HG02943 (cell line): ENCODE measurements around the gene SOCS7.

ENCODE experiments used
- ATAC-seq: cut with Tn5 transposase; IDR thresholded peaks from one replicate; pipeline ENCODE4 v1.9.1; 2021; ENCODE audit warnings: mild to moderate bottlenecking, low read depth, moderate library complexity; ENCODE audit not compliant: unreplicated experiment

Gene SOCS7

GRCh38 chr17:38361694-38362465 lies 10.2 kb downstream of the SOCS7 start:
- ATAC-seq = no peak

GRCh38 chr17:38363016-38363415 lies 11.4 kb downstream of the SOCS7 start:
- ATAC-seq = no peak

- ATAC-seq = no peak
These were observed 13.1 kb downstream of the SOCS7 start for GRCh38 chr17:38364741-38365140.

GRCh38 chr17:38369124-38369886 lies 17.7 kb downstream of the SOCS7 start:
- ATAC-seq = no peak

GRCh38 chr17:38379448-38379847 lies 27.8 kb downstream of the SOCS7 start:
- ATAC-seq = no peak

GRCh38 chr17:38395090-38395489 lies 43.4 kb downstream of the SOCS7 start:
- ATAC-seq = no peak

GRCh38 chr17:38397227-38397626 lies 45.6 kb downstream of the SOCS7 start:
- ATAC-seq = no peak

- ATAC-seq = no peak
These were observed 48.6 kb downstream of the SOCS7 start for GRCh38 chr17:38400286-38400685.

GRCh38 chr17:38401459-38401858 lies 49.8 kb downstream of the SOCS7 start:
- no peak for ATAC-seq

GRCh38 chr17:38402897-38403296 lies 51.3 kb downstream of the SOCS7 start:
- ATAC-seq = no peak

- ATAC-seq = no peak
These were observed 51.8 kb downstream of the SOCS7 start for GRCh38 chr17:38403491-38403890.

- no peak for ATAC-seq
These were observed 52.7 kb downstream of the SOCS7 start for GRCh38 chr17:38404174-38404943.

GRCh38 chr17:38405654-38406053 lies 54.0 kb downstream of the SOCS7 start:
- ATAC-seq = no peak

GRCh38 chr17:38410201-38410600 lies 58.6 kb downstream of the SOCS7 start:
- no peak for ATAC-seq

- ATAC-seq = no peak
These were observed 63.9 kb downstream of the SOCS7 start for GRCh38 chr17:38415250-38416194.

- no peak for ATAC-seq
These were observed 65.2 kb downstream of the SOCS7 start for GRCh38 chr17:38416840-38417209.

- no peak for ATAC-seq
These were observed 65.7 kb downstream of the SOCS7 start for GRCh38 chr17:38417210-38417951.

GRCh38 chr17:38418062-38418692 lies 66.5 kb downstream of the SOCS7 start:
- ATAC-seq = no peak
